Lower lobe of right lung (tissue), 2 donors: ENCODE measurements around the gene ITGB6. TPM values are rescaled to one million over a fixed set of nuclear protein-coding genes. Genes with fewer than 3 reads are reported as not detected.

Experiments used
- ATAC-seq, 2 donors: fragments of 200-7000 bp; cut with Tn5 transposase; one replicate each; pipeline ENCODE4 v1.9.1; 2020 to 2022; ENCODE audit warnings: mild to moderate bottlenecking in 2 of 2, moderate library complexity in 2 of 2
- DNase-seq: peaks from one replicate; pipeline ENCODE4 v3.0.0-alpha.2; 2020
- H3K27ac ChIP-seq: fragments of 200-600 bp; one replicate; pipeline ENCODE4 v1.8.0; 2022
- H3K27me3 ChIP-seq: fragments of 200-600 bp; one replicate; pipeline ENCODE4 v1.8.0; 2022; ENCODE audit warnings: low read depth
- H3K36me3 ChIP-seq: fragments of 200-600 bp; one replicate; pipeline ENCODE4 v1.8.0; 2022; ENCODE audit warnings: mild to moderate bottlenecking
- H3K4me1 ChIP-seq: fragments of 200-600 bp; one replicate; pipeline ENCODE4 v1.8.0; 2022
- H3K4me3 ChIP-seq: fragments of 200-600 bp; one replicate; pipeline ENCODE4 v1.8.0; 2022; ENCODE audit warnings: mild to moderate bottlenecking
- H3K9me3 ChIP-seq: fragments of 200-600 bp; one replicate; pipeline ENCODE4 v1.8.0; 2022
- CTCF ChIP-seq: fragments of 200-600 bp; IDR thresholded peaks from one replicate; pipeline ENCODE4 v1.8.0; 2022; ENCODE audit warnings: antibody characterized with exemption, mild to moderate bottlenecking
- intact Hi-C: fragments of 100-400 bp; cut with DNase I; formaldehyde crosslinking; loops from one replicate; pipeline ENCODE4 v1.11.0; 2022
- long read RNA-seq: library from polyadenylated mRNA; unstranded; transcript quantifications from one replicate; pipeline ENCODE4 v2.0.0, GENCODE V29; 2021
- total RNA-seq: library from RNA; stranded (reverse); fragmentation: NEBNext Ultra II Directional; extraction: Animal tissue kit (Norgen Biotek cat#: 25700); gene quantifications from one replicate; pipeline ENCODE4 v1.2.1, GENCODE V29; 2021
- donor health status: DM: no; HTN: yes; CAD: no; lungs with severe emphysema.

Gene ITGB6
- 65.2 TPM for total RNA-seq
- long read RNA-seq, full-length matches to known transcripts, result 37 of 102 reads
- long read RNA-seq, partial matches to known transcripts, result 16 of 102 reads
- long read RNA-seq, other reads (novel, unspliced or antisense), result 49 of 102 reads

DNA sequence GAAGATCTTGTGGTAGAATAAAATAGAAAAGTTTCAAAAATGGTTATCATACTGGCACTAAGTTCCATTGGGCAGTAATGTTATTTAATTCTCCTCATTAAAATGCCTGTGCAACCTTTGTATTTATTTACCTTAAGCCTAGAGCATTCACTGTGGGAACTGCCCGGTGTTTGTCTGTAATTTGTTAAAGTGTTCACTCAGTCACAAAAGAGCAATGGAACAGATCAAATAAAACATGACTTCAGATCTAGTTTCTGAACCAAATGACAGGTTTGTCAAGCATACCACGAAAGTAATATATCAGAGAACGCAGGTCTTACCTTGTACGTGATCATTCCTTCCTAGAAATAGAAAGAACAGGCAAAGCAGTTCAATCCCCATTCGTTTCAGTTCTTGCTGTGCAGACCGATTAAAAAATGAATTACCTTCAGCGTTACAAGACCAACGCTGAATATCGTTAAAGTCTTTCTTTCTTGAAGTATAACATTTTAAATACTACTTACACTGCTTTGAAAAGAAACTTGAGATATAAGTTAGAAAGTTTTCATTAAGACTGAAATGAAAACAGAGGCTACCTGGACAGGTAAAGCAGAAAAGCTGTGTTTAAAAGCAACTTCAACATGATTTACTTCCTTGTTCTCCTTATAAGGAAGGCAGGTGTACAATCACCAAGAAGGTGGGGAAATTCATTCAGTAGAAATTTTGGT, at the start of gene ITGB6:
ITGB6 (minus strand) TSS at position 590 of the 707 bp plus-strand sequence; CDS start at position 381, 209 bp downstream.
- intact Hi-C loops, result no loop called here
- no peaks in the 10 kb centered on the region for H3K4me1 ChIP-seq
- no peak for TF ChIP-seq CTCF
- peak within 1 kb of the TSS; percentile 45 for H3K4me3 ChIP-seq
- H3K27ac ChIP-seq, result peak within 1 kb of the TSS; percentile 72
- DNase-seq, result no peak
- no peaks in the 10 kb centered on the region for H3K27me3 ChIP-seq
- H3K36me3 ChIP-seq, result peaks cover 9% of the 10 kb centered on the region
- peak; percentile 47 to 76 for ATAC-seq
- no peaks in the 10 kb centered on the region for H3K9me3 ChIP-seq

DNA sequence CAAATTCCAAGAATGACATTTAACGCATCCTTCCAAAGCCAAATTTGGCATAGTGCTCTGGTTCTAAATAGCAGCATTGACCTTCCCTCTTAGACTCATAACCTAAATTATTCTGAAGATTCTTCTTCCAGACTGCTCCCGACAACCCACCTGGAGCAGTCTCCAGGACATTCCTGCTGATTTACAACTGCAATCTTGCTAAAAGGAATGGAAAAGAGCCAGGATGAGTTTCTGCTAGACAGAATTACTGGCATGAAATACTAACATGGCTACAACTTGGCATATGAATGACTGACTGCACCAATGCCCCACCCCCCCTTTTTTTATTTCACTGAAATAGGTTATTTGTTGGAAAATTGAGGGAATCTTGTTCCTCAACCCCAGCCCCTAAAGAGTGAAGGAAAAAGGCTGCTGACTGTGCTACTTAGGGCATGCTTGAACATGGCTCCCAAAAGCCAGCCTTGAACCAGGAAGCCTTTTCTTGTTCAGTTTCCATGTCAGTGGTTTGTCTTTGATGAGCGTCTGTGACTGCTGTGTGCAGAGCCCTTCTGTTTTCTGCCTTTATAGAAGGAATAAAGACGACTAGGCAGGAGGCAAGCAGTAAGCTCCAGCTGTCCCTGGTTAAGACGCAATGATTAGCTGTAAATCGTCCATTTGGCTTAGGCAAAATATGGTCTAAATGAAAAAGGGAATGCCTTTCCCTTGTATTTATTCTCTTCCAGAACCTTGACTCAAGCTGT, 47.4 kb upstream of the ITGB6 start:
- H3K36me3 ChIP-seq, result no peaks in the 10 kb centered on the region
- TF ChIP-seq CTCF, result no peak
- no peaks in the 10 kb centered on the region for H3K27me3 ChIP-seq
- ATAC-seq (no peak), DNase-seq (no peak)
- H3K27ac ChIP-seq, result no peak overlapping the region
- intact Hi-C loops, result no loop called here
- peaks cover 22% of the 10 kb centered on the region for H3K4me1 ChIP-seq
- no peak overlapping the region for H3K4me3 ChIP-seq
- no peaks in the 10 kb centered on the region for H3K9me3 ChIP-seq

GRCh38 chr2:160246356-160246755, 46.3 kb upstream of the ITGB6 start:
- TF ChIP-seq CTCF, result no peak
- H3K36me3 ChIP-seq, result no peaks in the 10 kb centered on the region
- no peak overlapping the region for H3K4me3 ChIP-seq
- no peak for DNase-seq
- no peaks in the 10 kb centered on the region for H3K9me3 ChIP-seq
- ATAC-seq, result no peak
- peaks cover 21% of the 10 kb centered on the region for H3K4me1 ChIP-seq
- H3K27ac ChIP-seq, result no peak overlapping the region
- no peaks in the 10 kb centered on the region for H3K27me3 ChIP-seq
- intact Hi-C loops, result no loop called here

GRCh38 chr2:160245614-160246155, 45.6 kb upstream of the ITGB6 start:
- ATAC-seq, result peak; percentile 61 to 70
- Histone ChIP-seq H3K4me1 (peaks cover 25% of the 10 kb centered on the region), H3K36me3 (no peaks in the 10 kb centered on the region), H3K27ac (no peak overlapping the region), H3K9me3 (no peaks in the 10 kb centered on the region), H3K4me3 (no peak overlapping the region), H3K27me3 (no peaks in the 10 kb centered on the region)
- intact Hi-C loops, result no loop called here
- TF ChIP-seq CTCF, result no peak
- no peak for DNase-seq

DNA sequence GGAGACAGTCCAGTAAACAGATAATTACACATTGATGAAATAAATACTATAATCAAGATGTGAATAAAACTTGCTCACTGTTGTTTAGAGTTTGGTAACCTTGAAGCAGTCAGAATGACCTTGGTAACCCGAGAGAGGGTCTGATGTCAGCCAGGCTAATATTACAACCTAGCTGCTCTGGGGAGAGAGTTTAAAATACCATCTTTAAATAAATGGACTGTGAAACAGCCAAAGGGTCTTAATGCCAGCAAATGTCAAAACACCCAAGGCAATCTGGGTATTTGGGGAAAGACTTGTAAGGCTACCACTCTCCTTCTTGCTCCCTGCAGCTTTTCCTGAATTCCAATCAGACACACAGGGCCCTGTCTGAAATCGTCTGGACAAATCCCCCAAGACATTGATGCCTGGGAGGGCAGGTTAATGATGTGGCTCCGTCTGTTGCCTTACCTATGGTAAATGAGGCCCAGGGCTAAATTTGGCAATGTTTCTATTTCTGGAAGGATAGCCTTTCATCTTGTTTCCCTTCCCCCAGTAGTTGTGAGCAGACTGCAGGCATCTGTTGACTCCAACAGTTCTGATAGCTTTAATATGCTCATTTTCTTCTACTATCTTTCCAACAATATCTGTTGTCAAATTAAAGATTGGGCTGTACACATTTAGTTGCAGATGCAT, 43.0 kb upstream of the ITGB6 start:
- Histone ChIP-seq H3K27me3 (no peaks in the 10 kb centered on the region), H3K27ac (no peak overlapping the region), H3K4me1 (peaks cover 25% of the 10 kb centered on the region), H3K9me3 (no peaks in the 10 kb centered on the region), H3K36me3 (no peaks in the 10 kb centered on the region), H3K4me3 (no peak overlapping the region)
- intact Hi-C loops, result no loop called here
- no peak for TF ChIP-seq CTCF
- DNase-seq (no peak), ATAC-seq (no peak)
